Neural progenitor cell (in vitro differentiated cells): ENCODE results near the gene BFAR.
"Not testable (repeated sequence)": the region's sequence is repeated elsewhere in the genome, so short reads cannot be mapped to it uniquely, and the experiment has no call there.

ENCODE experiments used
- EZH2phosphoT487 ChIP-seq: fragments of 200-600 bp; sonication (generic); IDR thresholded peaks from 2 replicates; pipeline ENCODE4 v1.6.1; 2017; ENCODE audit warnings: antibody characterized with exemption
- TF ChIP-seq, protein P1 (sequence below): fragments of 200-600 bp; sonication (generic); IDR thresholded peaks from 2 replicates; pipeline ENCODE4 v1.5.1; 2017; ENCODE audit warnings: antibody characterized with exemption, mild to moderate bottlenecking

GRCh38 chr16:14685870-14686793 lies 53.4 kb downstream of the BFAR start:
- TF ChIP-seq, protein P1, sequence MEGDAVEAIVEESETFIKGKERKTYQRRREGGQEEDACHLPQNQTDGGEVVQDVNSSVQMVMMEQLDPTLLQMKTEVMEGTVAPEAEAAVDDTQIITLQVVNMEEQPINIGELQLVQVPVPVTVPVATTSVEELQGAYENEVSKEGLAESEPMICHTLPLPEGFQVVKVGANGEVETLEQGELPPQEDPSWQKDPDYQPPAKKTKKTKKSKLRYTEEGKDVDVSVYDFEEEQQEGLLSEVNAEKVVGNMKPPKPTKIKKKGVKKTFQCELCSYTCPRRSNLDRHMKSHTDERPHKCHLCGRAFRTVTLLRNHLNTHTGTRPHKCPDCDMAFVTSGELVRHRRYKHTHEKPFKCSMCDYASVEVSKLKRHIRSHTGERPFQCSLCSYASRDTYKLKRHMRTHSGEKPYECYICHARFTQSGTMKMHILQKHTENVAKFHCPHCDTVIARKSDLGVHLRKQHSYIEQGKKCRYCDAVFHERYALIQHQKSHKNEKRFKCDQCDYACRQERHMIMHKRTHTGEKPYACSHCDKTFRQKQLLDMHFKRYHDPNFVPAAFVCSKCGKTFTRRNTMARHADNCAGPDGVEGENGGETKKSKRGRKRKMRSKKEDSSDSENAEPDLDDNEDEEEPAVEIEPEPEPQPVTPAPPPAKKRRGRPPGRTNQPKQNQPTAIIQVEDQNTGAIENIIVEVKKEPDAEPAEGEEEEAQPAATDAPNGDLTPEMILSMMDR = not testable (repeated sequence)
- TF ChIP-seq EZH2phosphoT487 = not testable (repeated sequence)
